Liver (tissue), 9 donors: ENCODE measurements around the gene CREB5. TPM values are rescaled to one million over a fixed set of nuclear protein-coding genes. Genes with fewer than 3 reads are reported as not detected.

Source experiments
- DNase-seq: peaks from one replicate; pipeline ENCODE4 v3.0.0-alpha.2; 2017; ENCODE audit warnings: low spot score
- H3K27ac ChIP-seq, 2 donors: one replicate each; pipeline ENCODE4 v1.7.0; 2013; ENCODE audit warnings: inconsistent platforms in 2 of 2, low read length in 2 of 2, control low read depth in 1 of 2, low read depth in 1 of 2, mild to moderate bottlenecking in 1 of 2
- H3K27me3 ChIP-seq, 4 donors: one replicate each; pipeline versions ENCODE4 v1.6.1 to v1.7.0; 2013; ENCODE audit warnings: low read length in 3 of 4, inconsistent platforms in 1 of 4, mild to moderate bottlenecking in 1 of 4, moderate library complexity in 1 of 4; ENCODE audit not compliant: control insufficient read depth in 4 of 4, insufficient read depth in 4 of 4
- H3K36me3 ChIP-seq, 4 donors: one replicate each; pipeline versions ENCODE4 v1.6.1 to v1.7.0; 2013; ENCODE audit warnings: low read length in 3 of 4, mild to moderate bottlenecking in 3 of 4, low read depth in 1 of 4, moderate library complexity in 1 of 4; ENCODE audit not compliant: control insufficient read depth in 4 of 4, insufficient read depth in 3 of 4
- H3K4me1 ChIP-seq, 4 donors: one replicate each; pipeline versions ENCODE4 v1.6.1 to v1.7.0; 2013; ENCODE audit warnings: low read length in 3 of 4, mild to moderate bottlenecking in 3 of 4, moderate library complexity in 1 of 4; ENCODE audit not compliant: control insufficient read depth in 4 of 4, insufficient read depth in 4 of 4
- H3K4me3 ChIP-seq, 3 donors: one replicate each; pipeline versions ENCODE4 v1.6.1 to v1.7.0; 2013; ENCODE audit warnings: low read length in 3 of 3, control low read depth in 1 of 3, low read depth in 1 of 3, mild to moderate bottlenecking in 1 of 3
- H3K9ac ChIP-seq, 2 donors: one replicate each; pipeline ENCODE4 v1.7.0; 2013; ENCODE audit warnings: low read length in 2 of 2, mild to moderate bottlenecking in 2 of 2, moderate library complexity in 2 of 2, control low read depth in 1 of 2, low read depth in 1 of 2
- H3K9me3 ChIP-seq, 4 donors: one replicate each; pipeline versions ENCODE4 v1.6.1 to v1.7.0; 2013; ENCODE audit warnings: low read length in 3 of 4; ENCODE audit not compliant: control insufficient read depth in 4 of 4
- EGR1 ChIP-seq, 2 donors: IDR thresholded peaks; 2 replicates each; pipeline ENCODE4 v1.6.1; 2016 to 2018; ENCODE audit warnings: antibody characterized with exemption in 2 of 2, low read depth in 2 of 2
- FOXA1 ChIP-seq: IDR thresholded peaks from 2 replicates; pipeline ENCODE4 v1.6.1; 2016; ENCODE audit warnings: antibody characterized with exemption
- FOXA2 ChIP-seq: IDR thresholded peaks from 2 replicates; pipeline ENCODE4 v1.6.1; 2016; ENCODE audit warnings: antibody characterized with exemption
- GABPA ChIP-seq, 2 donors: IDR thresholded peaks in 1 of 2; conservative IDR thresholded peaks in 1 of 2; 2 replicates each; pipeline ENCODE4 v1.6.1; 2016; ENCODE audit warnings: antibody characterized with exemption in 2 of 2, mild to moderate bottlenecking in 1 of 2, moderate library complexity in 1 of 2
- HNF4A ChIP-seq, 2 donors: conservative IDR thresholded peaks; 2 replicates each; pipeline ENCODE4 v1.6.1; 2016; ENCODE audit warnings: antibody characterized with exemption in 2 of 2, mild to moderate bottlenecking in 2 of 2
- HNF4G ChIP-seq: IDR thresholded peaks from 2 replicates; pipeline ENCODE4 v1.6.1; 2016; ENCODE audit warnings: antibody characterized with exemption
- JUND ChIP-seq, 2 donors: IDR thresholded peaks; 2 replicates each; pipeline ENCODE4 v1.6.1; 2016; ENCODE audit warnings: antibody characterized with exemption in 2 of 2
- NR2F2 ChIP-seq: IDR thresholded peaks from 2 replicates; pipeline ENCODE4 v1.6.1; 2016; ENCODE audit warnings: antibody characterized with exemption
- RAD21 ChIP-seq, 2 donors: IDR thresholded peaks; 2 replicates each; pipeline ENCODE4 v1.6.1; 2016; ENCODE audit warnings: antibody characterized with exemption in 2 of 2, mild to moderate bottlenecking in 2 of 2
- REST ChIP-seq: IDR thresholded peaks from 2 replicates; pipeline ENCODE4 v1.6.1; 2016; ENCODE audit warnings: antibody characterized with exemption, mild to moderate bottlenecking
- RXRA ChIP-seq, 2 donors: IDR thresholded peaks; 2 replicates each; pipeline ENCODE4 v1.6.1; 2017 to 2018; ENCODE audit warnings: antibody characterized with exemption in 2 of 2, mild to moderate bottlenecking in 1 of 2
- SP1 ChIP-seq: IDR thresholded peaks from 2 replicates; pipeline ENCODE4 v1.6.1; 2018; ENCODE audit warnings: antibody characterized with exemption, mild to moderate bottlenecking
- TAF1 ChIP-seq: conservative IDR thresholded peaks from 2 replicates; pipeline ENCODE4 v1.6.1; 2016; ENCODE audit warnings: antibody characterized with exemption, mild to moderate bottlenecking
- YY1 ChIP-seq: IDR thresholded peaks from 2 replicates; pipeline ENCODE4 v1.6.1; 2016; ENCODE audit warnings: antibody characterized with exemption, mild to moderate bottlenecking
- WGBS: extraction: QIAGEN DNeasy Blood & Tissue Kit; methylation state at CpG from one replicate; pipeline ENCODE4 v1.1.7; 2013; 5-methylcytosine and 5-hydroxymethylcytosine counted together
- polyA plus RNA-seq, 2 donors: library from polyadenylated mRNA; stranded (reverse) in 1 of 2; unstranded in 1 of 2; fragments of 200-250 nt in 1 of 2; fragments of >200 nt in 1 of 2; fragmentation: Nextera tagmentation in 1 of 2; extraction: Ambion mirVana in 1 of 2; gene quantifications; one replicate each; pipeline versions ENCODE4 v1.2.1 to v1.2.3, GENCODE V29; 2013 to 2015
- total RNA-seq, 2 donors: library from RNA; depleted of rRNA; stranded (reverse); fragments of >200 nt; gene quantifications; one replicate each; pipeline ENCODE4 v1.2.3, GENCODE V29; 2014
- TF ChIP-seq, protein P1 (sequence below): IDR thresholded peaks from 2 replicates; pipeline ENCODE4 v1.6.1; 2016; ENCODE audit warnings: antibody characterized with exemption
- TF ChIP-seq, protein P2 (sequence below): fragments of 150-350 bp; IDR thresholded peaks from 2 replicates; pipeline ENCODE4 v1.5.1; 2017; ENCODE audit warnings: improper control_type of control experiment, low read depth, low read length; ENCODE audit not compliant: missing input control
- TF ChIP-seq, protein P3 (sequence below): IDR thresholded peaks from 2 replicates; pipeline ENCODE4 v1.6.1; 2016; ENCODE audit warnings: antibody characterized with exemption
- TF ChIP-seq, protein P4 (sequence below): IDR thresholded peaks from 2 replicates; pipeline ENCODE4 v1.6.1; 2016; ENCODE audit warnings: antibody characterized with exemption
- donor health status: healthy.
- donor health status: healthy.
- donor health status: healthy.
- donor health status: healthy.
- donor health status: healthy.

CREB5 gene
- total and polyA plus RNA-seq, 4 donors = 0.25 to 0.92 (median 0.67) TPM

GRCh38 chr7:28389504-28390395 lies 22.6 kb upstream of the CREB5 start:
- H3K27ac ChIP-seq = no peak overlapping the region
- peaks cover 0 to 1% (median 0%) of the 10 kb centered on the region in 4 donors for H3K4me1 ChIP-seq
- no peaks in the 10 kb centered on the region for H3K9me3 ChIP-seq
- H3K36me3 ChIP-seq = no peaks in the 10 kb centered on the region
- H3K27me3 ChIP-seq = peaks cover 0 to 4% (median 0%) of the 10 kb centered on the region in 4 donors
- WGBS = 41% methylated on average over 14 of the region's 14 CpGs
- H3K4me3 ChIP-seq = no peak overlapping the region
- TF ChIP-seq RXRA (IDR thresholded peaks at IDR 0.05) (peak; percentile 19 to 38), RAD21 (IDR thresholded peaks at IDR 0.05) (peak; percentile 76 to 78)
- TF ChIP-seq, protein P1, sequence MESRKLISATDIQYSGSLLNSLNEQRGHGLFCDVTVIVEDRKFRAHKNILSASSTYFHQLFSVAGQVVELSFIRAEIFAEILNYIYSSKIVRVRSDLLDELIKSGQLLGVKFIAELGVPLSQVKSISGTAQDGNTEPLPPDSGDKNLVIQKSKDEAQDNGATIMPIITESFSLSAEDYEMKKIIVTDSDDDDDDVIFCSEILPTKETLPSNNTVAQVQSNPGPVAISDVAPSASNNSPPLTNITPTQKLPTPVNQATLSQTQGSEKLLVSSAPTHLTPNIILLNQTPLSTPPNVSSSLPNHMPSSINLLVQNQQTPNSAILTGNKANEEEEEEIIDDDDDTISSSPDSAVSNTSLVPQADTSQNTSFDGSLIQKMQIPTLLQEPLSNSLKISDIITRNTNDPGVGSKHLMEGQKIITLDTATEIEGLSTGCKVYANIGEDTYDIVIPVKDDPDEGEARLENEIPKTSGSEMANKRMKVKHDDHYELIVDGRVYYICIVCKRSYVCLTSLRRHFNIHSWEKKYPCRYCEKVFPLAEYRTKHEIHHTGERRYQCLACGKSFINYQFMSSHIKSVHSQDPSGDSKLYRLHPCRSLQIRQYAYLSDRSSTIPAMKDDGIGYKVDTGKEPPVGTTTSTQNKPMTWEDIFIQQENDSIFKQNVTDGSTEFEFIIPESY = no peak
- TF ChIP-seq, protein P2, sequence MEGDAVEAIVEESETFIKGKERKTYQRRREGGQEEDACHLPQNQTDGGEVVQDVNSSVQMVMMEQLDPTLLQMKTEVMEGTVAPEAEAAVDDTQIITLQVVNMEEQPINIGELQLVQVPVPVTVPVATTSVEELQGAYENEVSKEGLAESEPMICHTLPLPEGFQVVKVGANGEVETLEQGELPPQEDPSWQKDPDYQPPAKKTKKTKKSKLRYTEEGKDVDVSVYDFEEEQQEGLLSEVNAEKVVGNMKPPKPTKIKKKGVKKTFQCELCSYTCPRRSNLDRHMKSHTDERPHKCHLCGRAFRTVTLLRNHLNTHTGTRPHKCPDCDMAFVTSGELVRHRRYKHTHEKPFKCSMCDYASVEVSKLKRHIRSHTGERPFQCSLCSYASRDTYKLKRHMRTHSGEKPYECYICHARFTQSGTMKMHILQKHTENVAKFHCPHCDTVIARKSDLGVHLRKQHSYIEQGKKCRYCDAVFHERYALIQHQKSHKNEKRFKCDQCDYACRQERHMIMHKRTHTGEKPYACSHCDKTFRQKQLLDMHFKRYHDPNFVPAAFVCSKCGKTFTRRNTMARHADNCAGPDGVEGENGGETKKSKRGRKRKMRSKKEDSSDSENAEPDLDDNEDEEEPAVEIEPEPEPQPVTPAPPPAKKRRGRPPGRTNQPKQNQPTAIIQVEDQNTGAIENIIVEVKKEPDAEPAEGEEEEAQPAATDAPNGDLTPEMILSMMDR = peak; percentile 54
- no peak overlapping the region for H3K9ac ChIP-seq
- DNase-seq = no peak

GRCh38 chr7:28390426-28390825 lies 21.9 kb upstream of the CREB5 start:
- H3K9ac ChIP-seq = no peak overlapping the region
- TF ChIP-seq RXRA (IDR thresholded peaks at IDR 0.05) (no peak), HNF4A (conservative IDR thresholded peaks at IDR 0.05) (no peak), FOXA2 (no peak), TAF1 (no peak), SP1 (no peak), RAD21 (IDR thresholded peaks at IDR 0.05) (no peak), GABPA (IDR thresholded peaks at IDR 0.05 in 1 of 2, conservative IDR thresholded peaks at IDR 0.05 in 1 of 2) (no peak), YY1 (no peak), REST (no peak), FOXA1 (no peak), JUND (IDR thresholded peaks at IDR 0.05) (no peak), HNF4G (no peak), NR2F2 (no peak), EGR1 (IDR thresholded peaks at IDR 0.05; ENCODE audit: low read depth in 2 of 2) (no peak)
- TF ChIP-seq, protein P1 = no peak
- TF ChIP-seq, protein P3, sequence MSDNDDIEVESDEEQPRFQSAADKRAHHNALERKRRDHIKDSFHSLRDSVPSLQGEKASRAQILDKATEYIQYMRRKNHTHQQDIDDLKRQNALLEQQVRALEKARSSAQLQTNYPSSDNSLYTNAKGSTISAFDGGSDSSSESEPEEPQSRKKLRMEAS = no peak
- TF ChIP-seq, protein P4, sequence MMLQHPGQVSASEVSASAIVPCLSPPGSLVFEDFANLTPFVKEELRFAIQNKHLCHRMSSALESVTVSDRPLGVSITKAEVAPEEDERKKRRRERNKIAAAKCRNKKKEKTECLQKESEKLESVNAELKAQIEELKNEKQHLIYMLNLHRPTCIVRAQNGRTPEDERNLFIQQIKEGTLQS = no peak
- TF ChIP-seq, protein P2 = no peak
- peaks cover 0 to 1% (median 0%) of the 10 kb centered on the region in 4 donors for H3K4me1 ChIP-seq
- H3K9me3 ChIP-seq = no peaks in the 10 kb centered on the region
- H3K27ac ChIP-seq = no peak overlapping the region
- DNase-seq = no peak
- H3K36me3 ChIP-seq = no peaks in the 10 kb centered on the region
- H3K27me3 ChIP-seq = peaks cover 0 to 4% (median 0%) of the 10 kb centered on the region in 4 donors
- H3K4me3 ChIP-seq = no peak overlapping the region
- WGBS = 47% methylated on average over 3 of the region's 3 CpGs
